SK-N-MC (cell line): ENCODE results near the gene VARS2.

Source experiments
- EZH2 ChIP-seq: fragments of 200-600 bp; sonication (generic); IDR thresholded peaks from one replicate; pipeline ENCODE4 v1.6.1; 2017; ENCODE audit warnings: antibody characterized with exemption
- FOXP2 ChIP-seq: optimal IDR thresholded peaks from 2 replicates; pipeline ENCODE3; 2011; ENCODE audit warnings: mild to moderate bottlenecking, moderate library complexity; ENCODE audit not compliant: insufficient read depth; ENCODE audit errors: extremely low read length, control extremely low read depth
- POLR2AphosphoS5 ChIP-seq: IDR thresholded peaks from 2 replicates; pipeline ENCODE4 v1.6.1; 2012; ENCODE audit warnings: mild to moderate bottlenecking, low read depth, low read length, borderline replicate concordance

DNA sequence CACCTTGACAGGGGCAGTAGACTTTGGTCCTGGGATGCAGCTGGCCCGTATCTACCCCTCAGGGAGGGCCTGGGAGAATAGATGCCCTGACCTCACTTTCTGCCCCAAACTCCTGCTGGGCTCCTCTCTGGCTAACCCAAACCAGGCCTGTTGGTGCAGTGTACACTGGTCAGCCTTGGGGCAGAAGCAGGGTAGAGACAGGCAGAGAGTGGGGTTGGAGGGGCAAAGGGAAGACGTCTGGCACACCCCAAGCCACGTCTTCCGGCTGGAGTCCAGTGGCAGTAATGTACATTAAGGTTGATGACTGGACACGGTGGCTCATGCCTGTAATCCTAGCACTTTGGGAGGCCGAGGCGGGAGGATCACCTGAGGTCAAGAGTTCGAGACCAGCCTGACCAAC lies 20.4 kb upstream of the VARS2 start:
- TF ChIP-seq POLR2AphosphoS5 (no peak), EZH2 (no peak), FOXP2 (no peak)
